Regular cardiac myocyte (primary cell): Measurements from ENCODE around the gene EXOSC2. TPM values are rescaled to one million over a fixed set of nuclear protein-coding genes. Genes with fewer than 3 reads are reported as not detected.

ENCODE experiments used
- total RNA-seq: library from RNA; depleted of rRNA; stranded (reverse); fragments of >200 nt; gene quantifications from 2 replicates; pipeline ENCODE4 v1.2.3, GENCODE V29; 2014

The EXOSC2 gene, protein sequence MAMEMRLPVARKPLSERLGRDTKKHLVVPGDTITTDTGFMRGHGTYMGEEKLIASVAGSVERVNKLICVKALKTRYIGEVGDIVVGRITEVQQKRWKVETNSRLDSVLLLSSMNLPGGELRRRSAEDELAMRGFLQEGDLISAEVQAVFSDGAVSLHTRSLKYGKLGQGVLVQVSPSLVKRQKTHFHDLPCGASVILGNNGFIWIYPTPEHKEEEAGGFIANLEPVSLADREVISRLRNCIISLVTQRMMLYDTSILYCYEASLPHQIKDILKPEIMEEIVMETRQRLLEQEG
- total RNA-seq, result 32.1 and 78.4 TPM in 2 replicates

GRCh38 chr9:130693426-130694191 is at the start of gene EXOSC2:
Gene EXOSC2 (plus strand): TSS chr9:130693780. CDS start chr9:130693792, 12 bp downstream.

GRCh38 chr9:130664251-130665028 is 29.1 kb upstream of the EXOSC2 start, which contains the start of gene PRDM12:
Gene PRDM12 (plus strand): TSS chr9:130664594. CDS start chr9:130664654, 60 bp downstream.

Other genes with a start within 250 kb of the EXOSC2 start
- 19.4 and 93.9 TPM in 2 replicates for gene ASS1, start 248.8 kb upstream of the EXOSC2 start, total RNA-seq
- 32.7 and 40.8 TPM in 2 replicates for gene FUBP3, start 114.2 kb upstream of the EXOSC2 start, total RNA-seq
- gene PRDM12, start 29.2 kb upstream of the EXOSC2 start, total RNA-seq, result not detected in 2 replicates
- gene ABL1, start 141.5 kb downstream of the EXOSC2 start, total RNA-seq, result 66.5 and 76.1 TPM in 2 replicates
- gene QRFP, start 203.0 kb downstream of the EXOSC2 start, total RNA-seq, result not detected in 2 replicates
- 3.3 and 3.4 TPM in 2 replicates for gene FIBCD1, start 245.5 kb downstream of the EXOSC2 start, total RNA-seq